ENCODE data around the gene C7orf33. TPM values are rescaled to one million over a fixed set of nuclear protein-coding genes. Genes with fewer than 3 reads are reported as not detected.

The C7orf33 gene
- total and polyA plus RNA-seq, 2 of the 8 experiments (the other 6 are each of a cell fraction or from before 2014, with no cell fraction given) = not detected

DNA sequence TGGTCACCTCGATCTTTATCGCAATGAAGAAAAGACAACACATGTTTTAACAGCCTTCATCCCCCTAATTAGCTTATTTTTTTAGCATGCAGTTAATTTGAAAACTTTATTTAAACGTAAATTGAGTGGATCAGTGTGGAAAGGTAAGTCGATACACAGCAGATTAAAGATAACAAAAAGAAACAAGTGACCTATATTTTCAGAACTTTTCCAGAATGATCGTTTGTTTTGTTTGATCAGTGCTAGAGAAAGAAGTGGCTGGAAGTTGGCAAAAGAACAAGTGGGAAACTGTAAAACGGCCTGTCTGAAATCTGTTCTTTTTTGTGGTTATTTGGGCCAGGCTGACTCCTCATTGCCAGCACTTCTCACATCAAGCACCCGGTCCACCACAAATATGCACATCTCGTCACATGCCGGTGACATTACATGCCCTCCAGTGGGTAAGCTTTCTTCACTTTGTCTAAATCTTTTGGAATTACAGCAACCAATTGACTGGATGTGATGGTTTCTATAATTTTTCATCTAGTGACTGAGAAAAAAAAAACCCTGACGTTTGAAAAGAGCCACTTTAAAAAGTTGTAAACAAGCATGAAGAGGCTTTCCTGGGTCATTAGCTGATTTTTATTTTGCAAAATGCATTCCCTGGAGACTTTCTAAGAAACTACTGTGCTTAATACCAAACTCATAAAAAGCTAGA lies 33.2 kb downstream of the C7orf33 start (continued):
- no peak for TF ChIP-seq SP2 (IDR thresholded peaks at IDR 0.05; ENCODE audit: low read length)
- no peak for TF ChIP-seq ZNF274 (IDR thresholded peaks at IDR 0.05; ENCODE audit: borderline replicate concordance, extremely low read depth, low read length)
- TF ChIP-seq BRCA1 (IDR thresholded peaks at IDR 0.05; ENCODE audit: low read depth, low read length) = no peak
- TF ChIP-seq HDAC2 (IDR thresholded peaks at IDR 0.05; ENCODE audit: borderline replicate concordance in 1 of 2, low read depth in 2 of 2, low read length in 2 of 2) = no peak
- TF ChIP-seq HDAC6 (IDR thresholded peaks at IDR 0.05; ENCODE audit: low read depth, low read length) = no peak
- no peak for TF ChIP-seq POLR2A (IDR thresholded peaks at IDR 0.05; ENCODE audit: control extremely low read depth in 1 of 2, low read depth in 2 of 2, low read length in 2 of 2)
- TF ChIP-seq KDM4A (IDR thresholded peaks at IDR 0.05; ENCODE audit: low read depth, low read length, severe bottlenecking) = no peak

Data from H1 (cell line).